Adrenal gland (tissue), 12 donors: Measurements from ENCODE around the gene RBM33. TPM values are rescaled to one million over a fixed set of nuclear protein-coding genes. Genes with fewer than 3 reads are reported as not detected.

Source experiments
- DNase-seq, 7 donors: peaks; one replicate each; pipeline ENCODE4 v3.0.0-alpha.2; 2019 to 2020
- H3K27ac ChIP-seq, 5 donors: fragments of 200-600 bp; sonication (generic) in 4 of 5; 1 replicate in 3 of 5; 2 replicates in 2 of 5; pipeline versions ENCODE4 v1.5.1 to v1.8.0; 2016 to 2020; ENCODE audit warnings: mild to moderate bottlenecking in 1 of 5
- H3K27me3 ChIP-seq: fragments of 200-600 bp; 2 replicates; pipeline ENCODE4 v1.8.0; 2021
- H3K36me3 ChIP-seq, 2 donors: fragments of 200-600 bp; replicated peaks in 1 of 2; 1 replicate in 1 of 2; 2 replicates in 1 of 2; pipeline versions ENCODE4 v1.5.1 to v1.8.0; 2018 to 2022
- H3K4me1 ChIP-seq, 2 donors: fragments of 200-600 bp; replicated peaks in 1 of 2; 1 replicate in 1 of 2; 2 replicates in 1 of 2; pipeline versions ENCODE4 v1.5.1 to v1.8.0; 2018 to 2021
- H3K4me3 ChIP-seq, 4 donors: fragments of 200-600 bp; sonication (generic) in 3 of 4; one replicate each; pipeline ENCODE4 v1.5.1; 2016 to 2018
- H3K9me3 ChIP-seq, 3 donors: fragments of 200-600 bp; sonication (generic) in 1 of 3; replicated peaks in 1 of 3; 1 replicate in 2 of 3; 2 replicates in 1 of 3; pipeline versions ENCODE4 v1.5.1 to v1.8.0; 2016 to 2021
- CTCF ChIP-seq, 6 experiments: fragments of 450-650 bp in 4 of 6; fragments of 200-600 bp in 2 of 6; sonication (generic) in 1 of 6; IDR thresholded peaks; 1 replicate in 5 of 6; 2 replicates in 1 of 6; pipeline versions ENCODE4 v1.5.1 to v1.8.0; 2016 to 2021; ENCODE audit warnings: antibody characterized with exemption in 6 of 6, mild to moderate bottlenecking in 2 of 6, moderate library complexity in 1 of 6
- POLR2A ChIP-seq, 2 donors: fragments of 450-650 bp; IDR thresholded peaks; one replicate each; pipeline ENCODE4 v1.6.1; 2017; ENCODE audit warnings: antibody characterized with exemption in 2 of 2, mild to moderate bottlenecking in 2 of 2, moderate library complexity in 1 of 2
- WGBS, 4 donors: extraction: QIAGEN DNeasy Blood & Tissue Kit in 2 of 4; methylation state at CpG; one replicate each; pipeline versions ENCODE4 v1.1.5 to v1.1.7; 2013 to 2017; 5-methylcytosine and 5-hydroxymethylcytosine counted together
- intact Hi-C, 2 donors: fragments of 100-400 bp; cut with DNase I; formaldehyde crosslinking; loops; one replicate each; pipeline versions ENCODE4 v1.14.1 to v1.15.0; 2022 to 2023
- polyA plus RNA-seq, 3 donors: library from polyadenylated mRNA; stranded (reverse); fragments of 200-250 nt in 2 of 3; fragments of 350-450 nt in 1 of 3; fragmentation: Illumina TruSeq in 1 of 3; extraction: RNeasy Lipid Tissue Mini Kit (QIAGEN cat#74804) in 1 of 3; gene quantifications; one replicate each; pipeline ENCODE4 v1.2.3, GENCODE V29; 2013 to 2014
- total RNA-seq, 9 donors: library from RNA; depleted of rRNA in 4 of 9; stranded (reverse); fragments of >200 nt in 4 of 9; fragments of 120-200 nt in 1 of 9; fragmentation: NEBNext Ultra II Directional in 1 of 9; extraction: Animal tissue kit (Norgen Biotek cat#: 25700) in 1 of 9; gene quantifications; one replicate each; pipeline versions ENCODE4 v1.1.0 to v1.2.4, GENCODE V29; 2013 to 2023
- donor health status: healthy with polysubstance abuse.
- donor health status: Bipolar disorder and iron deficiency.
- donor health status: DM: yes; HTN: yes; CAD: no.
- donor health status: DM: no; HTN: no; CAD: no.
- donor health status: DM: no; HTN: no; CAD: no.
- donor health status: DM: yes; HTN: yes; CAD: no.

The RBM33 gene
- total and polyA plus RNA-seq, 12 donors: 10.3 to 57.1 (median 36.9) TPM

DNA sequence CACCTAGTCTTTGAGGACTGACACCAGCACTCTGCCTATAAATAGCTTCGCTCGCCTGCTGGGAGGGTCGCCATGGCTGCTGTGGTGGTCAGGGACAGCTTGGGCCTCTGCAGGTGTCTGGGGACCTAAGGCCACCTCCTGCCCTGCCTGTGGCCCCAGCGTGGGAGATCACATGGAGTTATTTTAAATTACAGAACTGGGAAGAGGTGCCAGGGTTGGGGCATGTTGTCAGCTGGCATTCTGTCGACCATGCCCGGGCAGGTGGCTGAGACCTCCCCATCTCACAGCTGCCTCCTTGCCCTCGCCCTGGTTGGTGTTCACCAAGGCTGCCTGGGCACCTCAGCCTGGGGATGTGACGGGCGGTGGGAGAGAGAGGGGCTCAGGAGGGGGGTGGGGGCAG, 149.7 kb downstream of the RBM33 start:
- H3K36me3 ChIP-seq: no peaks in the 10 kb centered on the region
- TF ChIP-seq CTCF (IDR thresholded peaks at IDR 0.05): no peak
- TF ChIP-seq POLR2A (IDR thresholded peaks at IDR 0.05): no peak
- no peak overlapping the region for H3K4me3 ChIP-seq
- DNase-seq: no peak
- peaks cover 0 to 7% of the 10 kb centered on the region in 2 donors for H3K4me1 ChIP-seq
- no peak overlapping the region for H3K27ac ChIP-seq
- no peaks in the 10 kb centered on the region for H3K9me3 ChIP-seq
- peaks cover 15% of the 10 kb centered on the region for H3K27me3 ChIP-seq
- WGBS, 4 donors: 76 to 90% (median 84%) methylated on average over 3 to 9 of the region's 9 CpGs
- intact Hi-C loops: loop anchor here (10.0 kb wide), 3 partner anchors 971 to 1131 kb away; no protein-coding TSS in a partner anchor

DNA sequence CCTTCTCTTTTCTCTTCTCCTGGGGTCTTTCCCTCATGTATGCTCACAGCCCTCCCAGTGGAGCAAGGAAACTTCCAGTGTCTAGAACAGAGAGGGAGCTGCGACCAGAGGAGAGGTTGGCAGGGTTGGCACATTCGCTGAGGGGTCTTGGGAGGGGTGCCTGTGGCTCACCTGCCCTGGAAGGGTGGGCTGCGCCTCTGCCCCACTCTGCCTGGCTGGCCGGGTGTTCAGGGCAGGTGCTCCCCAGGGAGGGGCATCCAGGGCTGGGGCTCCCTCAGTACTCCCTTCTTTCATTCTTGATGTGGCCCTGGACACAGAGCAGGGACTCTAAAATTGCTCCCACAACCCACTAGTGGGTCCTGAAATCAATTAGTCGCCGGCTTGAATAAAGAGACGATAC, 150.9 kb downstream of the RBM33 start:
- Histone ChIP-seq H3K9me3 (no peaks in the 10 kb centered on the region), H3K27me3 (peaks cover 15% of the 10 kb centered on the region), H3K4me1 (peaks cover 0 to 7% of the 10 kb centered on the region in 2 donors), H3K4me3 (no peak overlapping the region), H3K36me3 (no peaks in the 10 kb centered on the region), H3K27ac (no peak overlapping the region)
- no peak for TF ChIP-seq POLR2A (IDR thresholded peaks at IDR 0.05)
- TF ChIP-seq CTCF (IDR thresholded peaks at IDR 0.05): no peak
- WGBS, 4 donors: 84 to 91% (median 85%) methylated on average over 7 of the region's 7 CpGs
- no peak for DNase-seq
- intact Hi-C loops: loop anchor here (10.0 kb wide), 3 partner anchors 969 to 1129 kb away; no protein-coding TSS in a partner anchor

- DNase-seq: peak in 1 of 7 donors; percentile 21
- 63 to 79% (median 71%) methylated on average over 7 to 8 of the region's 8 CpGs for WGBS, 4 donors
- TF ChIP-seq POLR2A (IDR thresholded peaks at IDR 0.05) (no peak), CTCF (IDR thresholded peaks at IDR 0.05) (no peak)
- Histone ChIP-seq H3K4me1 (peaks cover 0 to 7% of the 10 kb centered on the region in 2 donors), H3K4me3 (no peak overlapping the region), H3K27me3 (peaks cover 15% of the 10 kb centered on the region), H3K36me3 (no peaks in the 10 kb centered on the region), H3K27ac (no peak overlapping the region), H3K9me3 (no peaks in the 10 kb centered on the region)
- intact Hi-C loops: loop anchor here (10.0 kb wide), 3 partner anchors 969 to 1129 kb away; no protein-coding TSS in a partner anchor
These were observed 151.5 kb downstream of the RBM33 start for GRCh38 chr7:155795951-155796350.

- peaks cover 15% of the 10 kb centered on the region for H3K27me3 ChIP-seq
- WGBS, 4 donors: 22 to 42% (median 28%) methylated on average over 29 to 60 of the region's 60 CpGs
- peak; percentile 60 to 94 (median 88) for TF ChIP-seq CTCF (IDR thresholded peaks at IDR 0.05)
- no peak for TF ChIP-seq POLR2A (IDR thresholded peaks at IDR 0.05)
- peak overlapping the region in 1 of 4 donors; percentile 24 for H3K4me3 ChIP-seq
- peak; percentile 46 to 79 (median 69) for DNase-seq
- intact Hi-C loops: loop anchor here (10.0 kb wide), 3 partner anchors 968 to 1128 kb away; no protein-coding TSS in a partner anchor
- H3K27ac ChIP-seq: no peak overlapping the region
- H3K4me1 ChIP-seq: peaks cover 0 to 7% of the 10 kb centered on the region in 2 donors
- no peaks in the 10 kb centered on the region for H3K36me3 ChIP-seq
- no peaks in the 10 kb centered on the region for H3K9me3 ChIP-seq
These were observed 152.2 kb downstream of the RBM33 start for GRCh38 chr7:155796381-155797261.
